Thoracic aorta (tissue), 2 donors: ENCODE data around the gene KLHL13. TPM values are rescaled to one million over a fixed set of nuclear protein-coding genes. Genes with fewer than 3 reads are reported as not detected.

ENCODE experiments used
- ATAC-seq: fragments of 150-250 bp; one replicate; pipeline ENCODE4 v1.8.0; 2017; ENCODE audit warnings: low read depth; ENCODE audit not compliant: insufficient number of reproducible peaks, low FRiP score
- DNase-seq: peaks from one replicate; pipeline ENCODE4 v3.0.0-alpha.2; 2020; ENCODE audit warnings: low spot score
- H3K27ac ChIP-seq, 2 donors: fragments of 200-600 bp; sonication (generic); 1 replicate in 1 of 2; 2 replicates in 1 of 2; pipeline ENCODE4 v1.5.1; 2016; ENCODE audit warnings: mild to moderate bottlenecking in 2 of 2, moderate library complexity in 2 of 2
- H3K27me3 ChIP-seq: fragments of 200-600 bp; sonication (generic); replicated peaks from 2 replicates; pipeline ENCODE4 v1.6.0; 2016; ENCODE audit warnings: mild to moderate bottlenecking; ENCODE audit not compliant: insufficient read depth
- H3K36me3 ChIP-seq: fragments of 200-600 bp; sonication (generic); one replicate; pipeline ENCODE4 v1.5.1; 2016
- H3K4me1 ChIP-seq, 2 donors: fragments of 200-600 bp; sonication (generic); 1 replicate in 1 of 2; 2 replicates in 1 of 2; pipeline versions ENCODE4 v1.5.1 to v1.6.0; 2016; ENCODE audit warnings: low read depth in 2 of 2, mild to moderate bottlenecking in 1 of 2; ENCODE audit not compliant: control insufficient read depth in 1 of 2
- H3K4me3 ChIP-seq: fragments of 200-600 bp; sonication (generic); 2 replicates; pipeline ENCODE4 v1.5.1; 2016; ENCODE audit warnings: mild to moderate bottlenecking
- H3K9me3 ChIP-seq: fragments of 200-600 bp; sonication (generic); 2 replicates; pipeline ENCODE4 v1.5.1; 2016
- CTCF ChIP-seq: fragments of 200-600 bp; sonication (generic); IDR thresholded peaks from one replicate; pipeline ENCODE4 v1.5.1; 2019; ENCODE audit warnings: antibody characterized with exemption
- total RNA-seq, 2 donors: library from RNA; depleted of rRNA; stranded (reverse); fragments of >200 nt; gene quantifications; one replicate each; pipeline versions ENCODE4 v1.1.0 to v1.2.3, GENCODE V29; 2016

KLHL13 gene
- total RNA-seq, 2 donors from 2014 or later: 1.4 to 9.7 TPM

GRCh38 chrX:117892469-117892868, 224.1 kb downstream of the KLHL13 start:
- no peaks in the 10 kb centered on the region for H3K9me3 ChIP-seq
- H3K4me3 ChIP-seq: no peak overlapping the region
- H3K36me3 ChIP-seq: no peaks in the 10 kb centered on the region
- no peaks in the 10 kb centered on the region for H3K27me3 ChIP-seq
- no peak for ATAC-seq
- TF ChIP-seq CTCF: no peak
- H3K27ac ChIP-seq: no peak overlapping the region
- no peaks in the 10 kb centered on the region for H3K4me1 ChIP-seq
- DNase-seq: no peak

- H3K27me3 ChIP-seq: no peaks in the 10 kb centered on the region
- H3K4me3 ChIP-seq: no peak overlapping the region
- DNase-seq (no peak), ATAC-seq (no peak)
- no peaks in the 10 kb centered on the region for H3K4me1 ChIP-seq
- TF ChIP-seq CTCF: no peak
- H3K9me3 ChIP-seq: no peaks in the 10 kb centered on the region
- H3K27ac ChIP-seq: no peak overlapping the region
- no peaks in the 10 kb centered on the region for H3K36me3 ChIP-seq
Observed at GRCh38 chrX:117871796-117872195, 244.8 kb downstream of the KLHL13 start.

- ATAC-seq: no peak
- Histone ChIP-seq H3K36me3 (no peaks in the 10 kb centered on the region), H3K27ac (no peak overlapping the region), H3K4me1 (no peaks in the 10 kb centered on the region), H3K27me3 (no peaks in the 10 kb centered on the region), H3K4me3 (no peak overlapping the region), H3K9me3 (no peaks in the 10 kb centered on the region)
- TF ChIP-seq CTCF: no peak
- DNase-seq: no peak
Observed at GRCh38 chrX:117860517-117860916, 256.1 kb downstream of the KLHL13 start.

- no peaks in the 10 kb centered on the region for H3K9me3 ChIP-seq
- H3K36me3 ChIP-seq: no peaks in the 10 kb centered on the region
- H3K4me1 ChIP-seq: no peaks in the 10 kb centered on the region
- DNase-seq (no peak), ATAC-seq (no peak)
- H3K4me3 ChIP-seq: no peak overlapping the region
- H3K27ac ChIP-seq: no peak overlapping the region
- no peaks in the 10 kb centered on the region for H3K27me3 ChIP-seq
- TF ChIP-seq CTCF: no peak
Observed at GRCh38 chrX:117854806-117855205, 261.8 kb downstream of the KLHL13 start.

- DNase-seq (no peak), ATAC-seq (no peak)
- Histone ChIP-seq H3K4me3 (no peak overlapping the region), H3K4me1 (no peaks in the 10 kb centered on the region), H3K36me3 (no peaks in the 10 kb centered on the region), H3K27ac (no peak overlapping the region), H3K9me3 (no peaks in the 10 kb centered on the region), H3K27me3 (no peaks in the 10 kb centered on the region)
- no peak for TF ChIP-seq CTCF
Observed at GRCh38 chrX:117851025-117851424, 265.6 kb downstream of the KLHL13 start.

Other genes with a start within 250 kb of the KLHL13 start
- gene WDR44, start 229.3 kb upstream of the KLHL13 start, total RNA-seq: 10 to 100 TPM; 15.2 to 19.0 TPM